ENCODE data around the gene FAM170A.

FAM170A gene

GRCh38 chr5:119629339-119629738 lies at the start of gene FAM170A:
TSS of gene FAM170A (plus strand) at chr5:119629558. CDS start at chr5:119629769, 211 bp downstream.
- DNase-seq (ENCODE audit: low read depth in 2 of 2) = no peak

DNA sequence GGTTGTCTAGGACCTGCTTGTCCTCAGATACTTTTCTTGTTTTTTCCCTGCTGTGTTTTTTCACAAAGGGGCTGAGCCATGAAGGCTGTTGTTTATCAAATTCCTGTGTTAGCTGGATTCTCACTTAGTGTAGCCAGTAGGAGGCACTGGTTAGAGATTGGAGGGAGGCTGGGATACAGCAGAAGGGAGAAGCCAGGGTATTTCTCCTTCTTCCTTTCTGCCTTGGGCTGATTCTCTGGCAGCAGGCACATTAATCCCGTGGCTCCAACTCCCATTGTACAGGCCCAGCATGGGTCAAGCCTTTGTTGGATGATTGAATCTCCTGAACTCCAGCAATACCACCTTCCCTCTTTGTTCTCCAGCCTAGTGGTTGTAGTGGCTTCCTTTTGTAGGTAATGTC lies 46.4 kb upstream of the FAM170A start:
- DNase-seq (ENCODE audit: low read depth in 2 of 2) = no peak

- no peak for DNase-seq (ENCODE audit: low read depth in 2 of 2)
Measured at GRCh38 chr5:119583684-119584083, 45.7 kb upstream of the FAM170A start.

GRCh38 chr5:119596046-119596445 lies 33.3 kb upstream of the FAM170A start:
- DNase-seq (ENCODE audit: low read depth in 2 of 2) = no peak

DNA sequence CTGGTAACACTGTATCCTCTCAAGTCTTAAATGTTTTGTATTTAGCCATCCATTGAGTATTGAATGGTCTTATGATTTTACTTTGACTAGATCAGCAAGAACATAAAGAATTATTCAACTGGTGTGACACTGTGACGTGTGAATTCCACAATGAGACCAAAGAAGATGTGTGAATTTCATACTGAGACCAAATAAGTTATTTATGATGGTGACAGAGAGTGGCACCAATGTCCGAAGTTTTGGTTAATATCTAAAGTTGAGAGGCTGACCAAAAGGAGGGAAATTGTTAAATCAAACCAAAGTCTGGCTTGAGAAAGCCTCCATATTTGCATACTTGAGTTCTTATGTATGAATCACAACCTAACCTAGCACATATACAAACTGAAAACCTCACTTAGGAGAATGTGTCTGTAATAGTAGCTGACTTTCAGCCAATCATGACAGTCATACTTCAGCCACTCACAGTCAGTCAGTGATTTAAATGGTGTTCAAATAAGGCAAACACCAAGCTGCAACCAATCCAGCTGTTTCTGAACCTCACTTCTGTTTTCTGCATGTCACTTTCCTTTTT lies 31.5 kb upstream of the FAM170A start:
- no peak for DNase-seq (ENCODE audit: low read depth in 2 of 2)

GRCh38 chr5:119613937-119614336 lies 15.4 kb upstream of the FAM170A start:
- DNase-seq (ENCODE audit: low read depth in 2 of 2) = no peak

GRCh38 chr5:119614838-119615237 lies 14.5 kb upstream of the FAM170A start:
- DNase-seq (ENCODE audit: low read depth in 2 of 2) = no peak

GRCh38 chr5:119626086-119626485 lies 3.3 kb upstream of the FAM170A start:
- DNase-seq (ENCODE audit: low read depth in 2 of 2) = no peak

- no peak for DNase-seq (ENCODE audit: low read depth in 2 of 2)
Measured at GRCh38 chr5:119630752-119631440, 1.5 kb downstream of the FAM170A start.

DNA sequence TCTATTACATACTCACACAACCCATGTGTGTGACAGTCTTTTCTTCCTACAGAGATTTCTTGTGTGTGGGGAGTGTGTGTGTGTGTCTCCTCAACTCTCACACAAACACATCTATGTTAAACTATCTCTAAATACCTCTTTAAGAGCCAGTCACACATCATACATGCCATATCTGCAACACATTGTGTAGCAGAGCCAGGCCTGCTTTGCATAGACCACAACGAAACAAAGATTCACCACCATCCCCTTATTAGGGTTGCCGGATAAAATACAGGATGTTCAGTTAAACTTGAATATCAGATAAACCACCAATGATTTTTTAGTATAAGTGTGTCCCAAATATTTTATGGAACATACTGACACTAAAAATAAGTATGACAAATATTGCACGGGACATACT lies 2.3 kb downstream of the FAM170A start:
- no peak for DNase-seq (ENCODE audit: low read depth in 2 of 2)

DNA sequence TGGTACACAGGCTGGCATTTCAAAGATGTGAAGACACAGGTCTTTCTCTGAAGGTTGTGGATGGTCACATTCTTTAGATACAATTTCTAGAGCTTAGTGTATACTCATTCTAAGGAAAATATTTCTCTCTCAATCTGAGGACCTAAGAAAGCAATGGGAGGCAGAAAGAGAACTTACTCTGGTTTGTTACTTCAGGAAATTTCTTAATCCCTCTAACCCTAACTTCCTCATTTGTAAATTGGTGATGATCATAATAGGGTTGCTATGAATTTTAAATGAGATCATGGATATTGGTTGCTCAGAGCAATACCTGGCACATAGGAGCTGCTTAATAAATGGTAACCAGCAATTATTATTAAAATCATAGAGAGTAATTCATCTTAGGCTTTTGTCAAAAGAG lies 22.1 kb downstream of the FAM170A start:
- DNase-seq (ENCODE audit: low read depth in 2 of 2) = no peak

DNA sequence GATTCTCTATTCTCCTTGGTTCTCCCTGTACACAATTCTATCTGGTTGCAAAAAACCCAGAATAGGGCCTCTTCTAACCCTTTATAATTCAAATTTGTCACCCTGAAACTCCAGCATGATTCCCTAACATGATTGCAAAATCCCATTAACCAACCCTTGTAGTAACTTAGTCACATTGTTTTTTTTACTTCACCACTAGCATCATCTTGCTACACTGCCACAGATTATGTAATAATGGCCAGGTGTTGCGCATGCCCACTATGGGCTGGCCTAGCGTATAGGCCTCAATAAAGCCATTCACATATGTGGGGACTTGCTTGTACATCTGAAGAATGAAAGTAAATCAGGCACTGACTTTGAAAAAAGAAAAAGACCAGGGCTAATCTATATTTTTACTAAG lies 25.7 kb downstream of the FAM170A start:
- DNase-seq (ENCODE audit: low read depth in 2 of 2) = no peak

DNA sequence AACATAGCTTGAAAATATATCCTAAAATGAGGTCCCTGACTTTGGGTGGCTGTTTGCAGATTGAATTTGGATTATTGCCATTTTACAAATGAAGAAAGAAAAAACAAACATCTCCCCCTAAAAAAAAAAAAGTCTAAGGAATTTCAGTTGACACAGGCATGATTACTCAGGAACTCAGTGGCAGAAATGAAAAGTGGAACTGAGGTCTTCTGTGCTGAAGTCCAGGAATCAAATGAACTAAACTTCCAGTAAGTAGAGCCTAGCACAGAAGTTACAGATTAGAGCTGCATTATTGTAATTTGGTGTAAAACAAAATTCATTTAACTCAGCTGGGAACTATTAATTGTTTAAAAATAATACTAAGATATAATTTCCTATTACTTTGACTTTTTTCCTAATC lies 26.7 kb downstream of the FAM170A start:
- no peak for DNase-seq (ENCODE audit: low read depth in 2 of 2)

DNA sequence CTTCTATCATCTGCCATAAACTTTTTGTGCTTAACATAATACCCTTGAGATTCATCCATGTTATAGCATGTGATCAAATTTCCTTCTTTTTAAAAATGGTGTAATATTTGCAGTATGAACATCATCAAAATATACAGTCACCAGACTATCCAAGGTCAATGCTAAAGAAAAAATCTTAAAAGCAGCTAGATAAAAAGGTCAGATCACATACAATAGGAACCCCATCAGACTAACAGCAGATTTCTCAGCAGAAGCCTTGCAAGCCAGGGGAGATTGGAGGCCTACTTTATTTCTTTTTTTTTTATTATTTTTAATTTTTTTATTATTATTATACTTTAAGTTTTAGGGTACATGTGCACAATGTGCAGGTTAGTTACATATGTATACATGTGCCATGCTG lies 37.2 kb downstream of the FAM170A start:
- no peak for DNase-seq (ENCODE audit: low read depth in 2 of 2)

- no peak for DNase-seq (ENCODE audit: low read depth in 2 of 2)
Measured at GRCh38 chr5:119678351-119679028, 49.1 kb downstream of the FAM170A start.

- DNase-seq (ENCODE audit: low read depth in 2 of 2) = no peak
Measured at GRCh38 chr5:119680080-119680479, 50.7 kb downstream of the FAM170A start.

DNA sequence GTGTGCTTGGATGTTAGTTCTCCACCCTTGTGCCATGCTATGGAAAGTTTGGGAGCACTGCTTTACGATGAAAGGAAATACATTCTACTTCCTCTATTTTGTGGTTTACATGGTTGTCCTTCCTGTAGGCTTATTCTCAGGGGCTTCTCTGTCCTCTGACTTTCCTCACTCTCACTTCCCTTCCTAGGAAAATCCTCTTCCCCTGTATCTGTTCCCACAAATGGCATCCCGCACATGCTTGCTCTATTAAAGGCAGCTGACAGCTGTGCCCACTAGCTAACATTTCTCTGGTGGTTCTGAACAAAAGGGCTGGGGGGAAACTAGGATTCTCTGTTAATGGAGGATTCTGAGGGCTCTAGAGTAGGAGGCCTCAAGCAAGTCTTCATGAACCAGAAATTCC lies 52.4 kb downstream of the FAM170A start:
- no peak for DNase-seq (ENCODE audit: low read depth in 2 of 2)

DNA sequence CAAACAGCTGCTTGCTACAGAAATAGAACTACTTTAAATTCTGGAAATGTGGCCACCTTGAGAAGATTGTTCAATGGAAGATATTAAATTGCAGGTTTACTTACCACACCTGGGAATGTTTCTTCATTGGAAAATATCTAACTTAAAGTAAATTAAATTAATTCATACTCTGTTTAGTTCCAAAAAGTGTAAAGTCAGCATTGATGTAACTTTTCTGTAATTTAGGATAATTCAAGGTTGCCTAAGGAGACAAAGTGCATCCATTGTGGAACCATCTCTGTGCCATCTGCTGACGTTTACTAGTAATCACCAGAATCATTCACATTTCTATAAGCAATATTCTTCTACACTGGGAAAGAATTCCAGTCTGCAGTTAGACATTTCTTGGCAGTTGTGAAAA lies 53.0 kb downstream of the FAM170A start:
- DNase-seq (ENCODE audit: low read depth in 2 of 2) = no peak

Measured in stimulated activated CD8-positive, alpha-beta memory T cell treated with anti-CD3 and anti-CD28 coated beads, Interleukin-2, amount 100 ng/mL, for 1 hour (primary cell).